Glomerular visceral epithelial cell (primary cell): ENCODE measurements around the gene RBBP8NL.

Experiments
- DNase-seq: peaks from one replicate; pipeline ENCODE4 v3.0.0-alpha.2; 2016; ENCODE audit errors: extremely low spot score

The RBBP8NL gene

DNA sequence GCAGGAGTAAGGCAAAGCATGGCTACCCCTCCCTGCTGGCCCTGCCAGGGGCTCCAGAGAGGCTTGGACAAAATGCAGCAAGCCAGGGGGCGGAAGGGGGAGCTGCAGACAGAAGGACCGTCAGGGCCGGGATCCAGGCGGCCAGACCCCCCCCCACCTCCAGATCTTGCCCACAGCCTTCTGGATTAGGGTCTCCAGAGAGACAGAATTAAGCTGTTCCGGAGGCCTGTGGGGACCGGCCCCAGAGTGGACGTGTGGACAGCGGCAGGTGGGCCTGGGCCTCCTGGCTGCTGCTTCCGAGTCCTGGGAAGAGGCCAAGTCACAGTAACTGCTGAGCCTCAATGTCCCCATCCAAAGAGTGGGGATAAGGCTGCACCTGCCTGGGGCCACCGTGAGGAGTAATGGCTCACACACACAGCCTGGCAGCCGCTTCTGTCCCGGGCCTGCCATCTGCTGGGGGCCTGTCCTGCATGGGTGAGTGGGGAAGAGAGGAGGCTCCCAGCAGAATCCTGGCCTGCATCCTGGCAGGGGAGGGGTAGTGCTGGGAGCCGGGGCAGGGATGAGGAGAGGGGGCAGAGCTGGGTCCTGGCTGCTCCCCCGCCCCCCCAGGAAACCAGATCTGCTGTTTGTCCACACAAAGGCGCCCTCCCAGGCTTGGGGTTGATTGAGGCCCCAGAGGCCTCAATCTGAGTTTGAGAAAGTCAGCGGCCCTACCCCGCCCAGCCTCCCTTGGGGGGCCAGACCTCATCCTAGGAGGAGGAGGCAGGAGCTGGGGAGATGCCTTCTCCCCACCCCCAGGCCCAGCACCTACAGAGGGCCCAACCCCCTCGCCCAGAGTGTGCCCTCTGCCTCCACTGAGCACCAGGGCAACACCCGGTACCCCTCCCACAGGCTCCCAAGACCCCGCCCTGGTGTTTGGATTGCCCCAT, 64.1 kb downstream of the RBBP8NL start:
- DNase-seq: no peak

DNA sequence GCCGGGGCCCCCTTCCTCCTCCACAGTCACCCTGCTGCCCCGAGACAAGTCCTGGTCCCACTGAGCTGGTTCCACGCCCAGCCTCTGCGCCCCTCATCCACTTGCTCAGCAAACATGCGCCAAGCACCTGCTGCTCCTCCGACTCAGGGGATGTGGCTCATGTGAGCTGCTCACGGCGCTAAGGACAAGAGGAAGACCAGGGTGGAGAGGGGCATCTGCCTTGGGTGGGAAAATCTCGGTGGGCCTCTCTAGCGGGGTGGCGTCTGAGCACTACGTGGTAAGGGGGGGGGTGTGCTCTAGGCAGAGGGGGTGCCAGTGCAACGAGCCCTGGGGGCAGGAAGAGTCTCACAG, 64.8 kb downstream of the RBBP8NL start:
- no peak for DNase-seq

DNA sequence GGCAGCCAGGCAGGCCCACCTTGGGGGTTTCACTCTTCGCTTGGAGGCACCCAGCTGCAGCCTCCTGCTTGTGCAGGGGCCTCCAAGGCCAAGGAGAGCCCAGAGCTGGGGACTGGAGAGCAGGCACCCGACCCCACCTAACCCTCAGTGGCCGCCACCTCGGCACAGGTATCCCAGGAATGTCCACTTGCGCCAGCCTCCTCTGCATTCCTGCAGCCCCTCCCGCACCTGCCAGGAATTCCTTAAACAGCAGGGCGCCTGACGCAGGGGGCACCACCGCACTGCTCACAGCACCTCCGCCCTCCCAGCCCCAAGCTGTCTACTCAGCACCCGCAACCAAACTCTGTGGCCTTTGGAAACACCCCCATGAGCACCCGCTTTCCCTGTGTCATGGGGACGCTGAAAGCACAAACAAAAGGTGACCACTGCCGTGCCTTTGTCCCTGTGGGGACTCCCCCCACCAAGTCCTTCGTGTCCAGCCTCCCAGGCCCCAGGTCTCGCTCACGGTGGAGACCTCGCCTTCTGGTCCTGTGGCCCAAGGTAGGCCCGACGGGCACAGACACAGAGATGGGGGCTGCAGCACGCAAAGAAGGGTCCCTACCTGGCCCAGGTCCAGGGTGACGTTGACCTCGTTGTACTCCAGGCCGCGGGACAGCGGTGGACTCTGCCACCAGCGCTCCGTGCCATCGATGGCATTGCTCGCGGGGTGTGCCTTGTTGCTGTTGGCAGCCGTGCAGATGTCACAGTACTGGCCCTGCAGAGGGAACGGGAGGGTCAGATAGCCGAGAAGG, 65.3 kb downstream of the RBBP8NL start:
- DNase-seq: no peak

DNA sequence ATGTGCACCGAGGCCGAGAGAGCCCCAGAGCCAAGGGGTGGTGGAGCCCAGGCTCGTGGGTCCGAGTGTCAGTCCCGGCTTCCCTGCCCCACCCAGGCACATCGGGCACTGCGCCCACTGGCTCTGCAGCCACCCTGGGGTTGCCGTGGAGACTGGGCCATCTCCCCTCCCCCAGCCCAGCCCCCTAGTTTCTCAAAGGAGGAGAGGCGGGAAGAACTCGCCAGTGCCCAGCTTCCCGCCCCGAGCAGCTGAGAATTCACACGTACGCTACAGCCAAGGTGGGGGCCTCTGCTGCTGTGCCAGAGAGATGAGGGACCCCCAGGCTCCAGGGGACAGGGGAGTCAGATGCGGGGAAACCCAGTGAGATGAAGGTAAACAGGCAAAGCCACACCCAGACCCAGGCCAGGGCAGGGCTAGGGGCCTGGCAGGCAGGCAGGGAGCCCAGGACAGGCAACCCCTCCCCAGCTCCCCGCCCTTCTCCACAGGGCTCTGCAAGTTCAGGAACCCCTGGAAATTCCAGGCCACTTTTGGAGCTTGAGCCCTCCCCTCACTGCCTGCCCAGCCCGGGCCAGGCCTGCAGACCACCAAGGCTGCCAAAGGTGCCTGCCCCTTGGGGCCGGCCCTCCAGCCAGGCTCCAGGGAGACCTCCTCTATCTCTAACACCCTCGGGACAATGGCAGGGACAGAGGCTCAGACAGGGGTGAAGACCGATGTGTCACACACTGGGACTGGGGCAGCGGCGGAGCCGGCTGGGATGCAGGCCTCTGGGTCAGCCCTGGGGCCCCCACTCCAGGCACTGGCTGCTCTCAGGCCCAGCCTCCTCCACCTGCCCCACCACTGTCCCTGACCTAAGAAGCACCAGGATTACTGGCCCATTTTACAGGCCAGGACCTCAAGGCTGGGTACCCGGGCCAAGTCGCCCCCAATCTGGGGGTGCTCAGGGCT, 66.2 kb downstream of the RBBP8NL start:
- no peak for DNase-seq
